ENCODE measurements around the gene GLCCI1. TPM values are rescaled to one million over a fixed set of nuclear protein-coding genes. Genes with fewer than 3 reads are reported as not detected.

The GLCCI1 gene
- total RNA-seq, 1 experiment from 2014 or later, result 55.7 TPM

- no peak overlapping the region for H3K4me3 ChIP-seq (ENCODE audit: low read length)
- peaks cover 43% of the 10 kb centered on the region for H3K4me1 ChIP-seq (ENCODE audit: low read length)
- no peak overlapping the region for H3K27ac ChIP-seq (ENCODE audit: low read length)
- no peaks in the 10 kb centered on the region for H3K9me2 ChIP-seq (replicated peaks; ENCODE audit: insufficient read depth, low read length)
- DNase-seq, result no peak
- no peaks in the 10 kb centered on the region for H3K27me3 ChIP-seq (ENCODE audit: low read length)
- peaks cover 7% of the 10 kb centered on the region for H3K79me2 ChIP-seq (ENCODE audit: low read length)
- no peaks in the 10 kb centered on the region for H4K20me1 ChIP-seq (ENCODE audit: insufficient read depth, low read depth, low read length)
- H2AFZ ChIP-seq (ENCODE audit: low read length), result no peak overlapping the region
- no peaks in the 10 kb centered on the region for H3K9me3 ChIP-seq (ENCODE audit: low read length)
- H3K9ac ChIP-seq (ENCODE audit: low read length), result no peak overlapping the region
- H3K4me2 ChIP-seq (ENCODE audit: low read depth, low read length, poor library complexity, severe bottlenecking), result no peak overlapping the region
- H3K36me3 ChIP-seq (ENCODE audit: insufficient read depth, low read length), result no peaks in the 10 kb centered on the region
Observed at GRCh38 chr7:7965301-7965700, 3.3 kb upstream of the GLCCI1 start.

- no peaks in the 10 kb centered on the region for H3K9me3 ChIP-seq (ENCODE audit: low read length)
- peaks cover 52% of the 10 kb centered on the region for H3K4me1 ChIP-seq (ENCODE audit: low read length)
- H4K20me1 ChIP-seq (ENCODE audit: insufficient read depth, low read depth, low read length), result no peaks in the 10 kb centered on the region
- H3K4me2 ChIP-seq (ENCODE audit: low read depth, low read length, poor library complexity, severe bottlenecking), result no peak overlapping the region
- H3K27me3 ChIP-seq (ENCODE audit: low read length), result no peaks in the 10 kb centered on the region
- H3K27ac ChIP-seq (ENCODE audit: low read length), result no peak overlapping the region
- no peak overlapping the region for H3K4me3 ChIP-seq (ENCODE audit: low read length)
- no peak overlapping the region for H3K9ac ChIP-seq (ENCODE audit: low read length)
- peaks cover 16% of the 10 kb centered on the region for H3K79me2 ChIP-seq (ENCODE audit: low read length)
- H3K9me2 ChIP-seq (replicated peaks; ENCODE audit: insufficient read depth, low read length), result no peaks in the 10 kb centered on the region
- no peaks in the 10 kb centered on the region for H3K36me3 ChIP-seq (ENCODE audit: insufficient read depth, low read length)
- DNase-seq, result no peak
- no peak overlapping the region for H2AFZ ChIP-seq (ENCODE audit: low read length)
Observed at GRCh38 chr7:7966141-7966734, 2.4 kb upstream of the GLCCI1 start.

DNA sequence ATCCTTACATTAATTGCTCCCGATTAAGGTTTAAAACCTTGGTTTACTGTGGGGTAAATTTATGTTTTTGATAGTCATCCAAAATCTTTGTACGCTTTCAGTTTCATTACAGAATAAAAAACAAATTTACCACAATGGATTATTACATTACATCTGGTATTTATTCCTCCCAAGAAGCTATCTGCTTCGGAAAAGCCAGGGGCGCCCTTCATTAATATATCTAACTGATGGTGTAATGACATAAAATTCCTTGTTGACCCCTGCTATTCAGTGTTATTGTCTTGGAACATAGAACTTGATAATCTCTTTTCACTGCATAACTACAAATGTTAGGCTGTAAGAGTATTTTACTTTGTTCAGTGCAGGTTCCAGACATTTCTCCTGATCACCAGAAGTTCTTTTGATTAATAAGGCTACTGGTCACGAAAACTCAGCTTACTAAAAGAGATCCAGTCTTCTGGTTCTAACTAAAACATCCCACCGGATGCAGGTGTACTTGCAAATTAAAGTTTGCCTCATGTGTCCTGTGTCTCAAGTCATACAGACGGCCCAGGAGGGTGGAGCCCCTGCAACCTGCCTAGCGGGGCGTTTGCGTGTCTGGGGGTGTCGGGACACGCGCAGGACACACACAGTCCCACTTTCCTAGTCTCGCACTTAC lies 581 bp upstream of the GLCCI1 start:
- no peaks in the 10 kb centered on the region for H4K20me1 ChIP-seq (ENCODE audit: insufficient read depth, low read depth, low read length)
- peaks cover 33% of the 10 kb centered on the region for H3K79me2 ChIP-seq (ENCODE audit: low read length)
- no peak for DNase-seq
- H3K9me3 ChIP-seq (ENCODE audit: low read length), result no peaks in the 10 kb centered on the region
- peak overlapping the region; percentile 95 for H3K4me2 ChIP-seq (ENCODE audit: low read depth, low read length, poor library complexity, severe bottlenecking)
- H3K36me3 ChIP-seq (ENCODE audit: insufficient read depth, low read length), result no peaks in the 10 kb centered on the region
- H3K9ac ChIP-seq (ENCODE audit: low read length), result peak overlapping the region; percentile 65
- peak overlapping the region; percentile 65 for H3K27ac ChIP-seq (ENCODE audit: low read length)
- peak overlapping the region; percentile 70 for H2AFZ ChIP-seq (ENCODE audit: low read length)
- H3K4me3 ChIP-seq (ENCODE audit: low read length), result peak overlapping the region; percentile 74
- peaks cover 66% of the 10 kb centered on the region for H3K4me1 ChIP-seq (ENCODE audit: low read length)
- H3K27me3 ChIP-seq (ENCODE audit: low read length), result no peaks in the 10 kb centered on the region
- no peaks in the 10 kb centered on the region for H3K9me2 ChIP-seq (replicated peaks; ENCODE audit: insufficient read depth, low read length)

- H3K4me1 ChIP-seq (ENCODE audit: low read length), result peaks cover 69% of the 10 kb centered on the region
- H2AFZ ChIP-seq (ENCODE audit: low read length), result no peak overlapping the region
Observed at GRCh38 chr7:7969306-7970236, 975 bp downstream of the GLCCI1 start.

GRCh38 chr7:7970237-7970530 lies 1.6 kb downstream of the GLCCI1 start:
- H3K27ac ChIP-seq (ENCODE audit: low read length), result peak overlapping the region; percentile 61
- no peak overlapping the region for H2AFZ ChIP-seq (ENCODE audit: low read length)
- no peaks in the 10 kb centered on the region for H3K27me3 ChIP-seq (ENCODE audit: low read length)
- H4K20me1 ChIP-seq (ENCODE audit: insufficient read depth, low read depth, low read length), result no peaks in the 10 kb centered on the region
- H3K9ac ChIP-seq (ENCODE audit: low read length), result peak overlapping the region; percentile 64
- H3K4me3 ChIP-seq (ENCODE audit: low read length), result peak overlapping the region; percentile 63
- peaks cover 63% of the 10 kb centered on the region for H3K4me1 ChIP-seq (ENCODE audit: low read length)
- peaks cover 55% of the 10 kb centered on the region for H3K79me2 ChIP-seq (ENCODE audit: low read length)
- no peaks in the 10 kb centered on the region for H3K36me3 ChIP-seq (ENCODE audit: insufficient read depth, low read length)
- H3K9me3 ChIP-seq (ENCODE audit: low read length), result no peaks in the 10 kb centered on the region
- DNase-seq, result peak; percentile 55
- H3K4me2 ChIP-seq (ENCODE audit: low read depth, low read length, poor library complexity, severe bottlenecking), result peak overlapping the region; percentile 70
- H3K9me2 ChIP-seq (replicated peaks; ENCODE audit: insufficient read depth, low read length), result no peaks in the 10 kb centered on the region

More at GRCh38 chr7:7969306-7970236, 975 bp downstream of the GLCCI1 start:
- Histone ChIP-seq H3K9ac (ENCODE audit: low read length) (peak overlapping the region; percentile 82), H3K27ac (ENCODE audit: low read length) (peak overlapping the region; percentile 72), H3K4me3 (ENCODE audit: low read length) (peak overlapping the region; percentile 74), H3K9me2 (replicated peaks; ENCODE audit: insufficient read depth, low read length) (no peaks in the 10 kb centered on the region), H3K9me3 (ENCODE audit: low read length) (no peaks in the 10 kb centered on the region), H3K4me2 (ENCODE audit: low read depth, low read length, poor library complexity, severe bottlenecking) (peak overlapping the region; percentile 95), H3K27me3 (ENCODE audit: low read length) (no peaks in the 10 kb centered on the region), H4K20me1 (ENCODE audit: insufficient read depth, low read depth, low read length) (no peaks in the 10 kb centered on the region), H3K79me2 (ENCODE audit: low read length) (peaks cover 48% of the 10 kb centered on the region), H3K36me3 (ENCODE audit: insufficient read depth, low read length) (no peaks in the 10 kb centered on the region)
- peak; percentile 74 for DNase-seq

DNA sequence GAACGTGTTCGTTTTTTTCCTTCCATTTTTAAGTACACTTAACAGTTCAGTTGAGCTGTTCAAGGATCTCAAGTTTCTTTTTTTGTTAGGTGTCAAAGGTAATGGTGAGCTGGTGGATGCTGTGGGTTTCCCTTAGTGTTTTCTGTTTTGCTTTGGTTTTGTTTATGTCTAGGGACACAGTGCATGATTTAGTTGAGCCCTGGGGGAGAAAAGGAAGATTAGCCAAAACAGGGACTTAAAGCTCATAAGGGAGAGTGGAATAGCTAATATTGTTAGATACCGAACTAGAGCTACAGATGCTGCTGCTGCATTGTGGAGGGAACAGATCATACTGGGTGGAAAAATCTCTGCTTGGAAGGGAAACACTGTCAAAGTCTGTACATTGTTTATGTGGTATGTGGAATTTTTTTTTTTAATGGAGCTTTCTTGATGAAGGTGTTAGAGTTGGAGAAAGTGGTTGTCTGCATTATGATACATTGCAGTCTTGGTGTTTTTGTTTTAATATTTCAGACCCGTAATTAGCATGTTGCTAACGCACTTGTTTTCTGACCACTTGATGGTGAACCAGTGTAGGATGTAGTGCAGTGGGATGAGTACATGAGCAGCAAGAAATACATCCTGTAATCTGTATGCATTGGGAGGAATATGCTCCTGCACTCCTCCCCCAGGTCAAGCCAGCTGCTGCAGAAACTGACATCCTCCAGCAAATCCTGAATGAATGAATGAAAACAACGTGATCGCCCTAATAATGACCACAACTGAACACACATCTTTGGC lies 2.1 kb downstream of the GLCCI1 start:
- H3K4me3 ChIP-seq (ENCODE audit: low read length), result peak overlapping the region; percentile 63
- no peaks in the 10 kb centered on the region for H3K9me2 ChIP-seq (replicated peaks; ENCODE audit: insufficient read depth, low read length)
- peaks cover 57% of the 10 kb centered on the region for H3K4me1 ChIP-seq (ENCODE audit: low read length)
- no peaks in the 10 kb centered on the region for H3K36me3 ChIP-seq (ENCODE audit: insufficient read depth, low read length)
- H3K9me3 ChIP-seq (ENCODE audit: low read length), result no peaks in the 10 kb centered on the region
- peaks cover 60% of the 10 kb centered on the region for H3K79me2 ChIP-seq (ENCODE audit: low read length)
- no peak for DNase-seq
- H3K27ac ChIP-seq (ENCODE audit: low read length), result peak overlapping the region; percentile 61
- H3K9ac ChIP-seq (ENCODE audit: low read length), result peak overlapping the region; percentile 64
- no peak overlapping the region for H2AFZ ChIP-seq (ENCODE audit: low read length)
- H3K27me3 ChIP-seq (ENCODE audit: low read length), result no peaks in the 10 kb centered on the region
- no peaks in the 10 kb centered on the region for H4K20me1 ChIP-seq (ENCODE audit: insufficient read depth, low read depth, low read length)
- H3K4me2 ChIP-seq (ENCODE audit: low read depth, low read length, poor library complexity, severe bottlenecking), result peak overlapping the region; percentile 70

GRCh38 chr7:7971308-7972040 lies 2.9 kb downstream of the GLCCI1 start:
- Histone ChIP-seq H3K4me2 (ENCODE audit: low read depth, low read length, poor library complexity, severe bottlenecking) (peak overlapping the region; percentile 70), H3K9ac (ENCODE audit: low read length) (peak overlapping the region; percentile 64), H3K79me2 (ENCODE audit: low read length) (peaks cover 66% of the 10 kb centered on the region), H2AFZ (ENCODE audit: low read length) (no peak overlapping the region), H3K4me3 (ENCODE audit: low read length) (peak overlapping the region; percentile 63), H3K9me2 (replicated peaks; ENCODE audit: insufficient read depth, low read length) (no peaks in the 10 kb centered on the region), H4K20me1 (ENCODE audit: insufficient read depth, low read depth, low read length) (no peaks in the 10 kb centered on the region), H3K27ac (ENCODE audit: low read length) (peak overlapping the region; percentile 46; the same call in 1 of the 2 replicates), H3K4me1 (ENCODE audit: low read length) (peaks cover 56% of the 10 kb centered on the region), H3K9me3 (ENCODE audit: low read length) (no peaks in the 10 kb centered on the region), H3K27me3 (ENCODE audit: low read length) (no peaks in the 10 kb centered on the region), H3K36me3 (ENCODE audit: insufficient read depth, low read length) (no peaks in the 10 kb centered on the region)
- DNase-seq, result no peak

Measured in Karpas-422 (cell line).